ENCODE data around the gene SMIM3. TPM values are rescaled to one million over a fixed set of nuclear protein-coding genes. Genes with fewer than 3 reads are reported as not detected.
A peak's percentile ranks its signal among the peaks of the same experiment; 100 is the strongest.
"Not testable (repeated sequence)": the region's sequence is repeated elsewhere in the genome, so short reads cannot be mapped to it uniquely, and the experiment has no call there.

The SMIM3 gene
- polyA plus RNA-seq, 1 donor = 5.7 TPM

DNA sequence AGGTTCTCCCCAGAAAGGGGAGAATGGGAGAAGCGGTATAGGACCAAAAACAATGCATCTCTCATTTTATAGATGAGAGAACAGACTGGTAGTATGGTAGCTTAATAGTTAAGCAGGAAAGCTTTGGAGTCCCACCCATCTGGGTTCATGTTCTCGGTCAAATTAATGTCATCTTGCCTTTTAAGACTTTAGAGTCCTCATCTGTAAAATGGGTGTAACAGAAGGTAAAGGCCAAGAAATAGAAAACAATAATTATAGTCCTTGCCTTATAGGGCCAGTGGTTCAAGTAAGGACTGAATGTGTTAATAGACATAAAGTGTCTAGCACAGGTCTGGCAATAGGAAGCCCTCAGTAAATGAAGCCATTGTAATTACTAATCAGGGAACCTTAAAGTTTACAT is 16.4 kb downstream of the SMIM3 start:
- DNase-seq = no peak

DNA sequence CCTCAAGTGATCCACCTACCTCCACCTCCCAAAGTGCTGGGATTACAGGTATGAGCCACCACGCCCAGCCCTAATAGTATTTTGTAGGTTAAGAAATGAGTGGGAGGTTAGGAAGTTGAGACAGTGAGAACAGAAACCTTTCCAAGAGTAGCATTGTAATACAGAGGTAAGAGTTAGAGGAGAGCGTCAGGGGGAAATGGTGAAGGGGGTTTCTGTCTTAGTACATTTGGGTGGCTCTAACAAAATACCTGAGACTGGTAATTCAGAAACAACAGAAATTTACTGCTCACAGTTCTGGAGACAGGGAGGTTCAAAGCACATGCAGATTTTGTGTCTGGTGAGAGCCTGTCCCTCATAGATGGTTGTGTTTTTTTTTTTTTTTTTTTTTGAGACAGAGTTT is 18.8 kb downstream of the SMIM3 start:
- DNase-seq = no peak

GRCh38 chr5:150801117-150801927 is 22.8 kb downstream of the SMIM3 start:
- DNase-seq = peak; percentile 73

DNA sequence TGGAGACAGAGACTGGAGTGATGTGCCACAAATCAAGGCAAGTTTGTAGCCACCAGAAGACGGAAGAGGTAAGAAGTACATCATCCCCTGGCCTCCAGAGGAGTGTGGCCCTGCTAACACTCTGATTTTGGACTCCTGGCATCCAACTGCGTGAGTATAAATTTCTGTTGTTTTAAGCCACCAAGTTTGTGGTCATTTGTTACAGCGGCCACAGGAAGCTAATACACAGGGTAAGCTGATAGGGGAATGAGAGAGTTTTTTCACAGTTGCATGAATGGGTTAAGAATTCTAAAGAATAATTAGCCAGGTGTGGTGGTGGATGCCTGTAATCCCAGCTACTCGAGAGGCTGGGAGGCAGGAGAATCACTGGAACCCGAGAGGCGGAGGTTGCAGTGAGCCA is 25.8 kb downstream of the SMIM3 start:
- DNase-seq = no peak

- no peak for DNase-seq
Observed at GRCh38 chr5:150809363-150809762, 30.8 kb downstream of the SMIM3 start.

DNA sequence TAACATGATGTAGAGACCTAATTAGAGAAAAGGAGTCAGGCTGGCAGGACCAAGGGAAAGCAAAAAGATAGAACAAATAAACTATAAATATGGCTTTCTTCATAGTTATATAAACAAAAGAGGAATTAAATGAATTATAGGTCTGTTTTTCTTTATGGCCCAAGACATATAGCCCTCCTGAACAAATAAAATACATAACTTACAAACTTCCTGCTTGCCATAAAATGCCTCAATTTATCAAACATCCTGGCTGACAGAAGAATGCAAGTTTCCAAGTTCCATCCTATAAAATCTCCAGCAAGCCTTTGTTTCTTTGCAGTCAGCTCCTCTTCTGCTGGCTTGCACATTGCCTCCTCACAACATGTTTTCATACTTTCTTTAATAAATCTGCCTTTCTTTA is 36.5 kb downstream of the SMIM3 start:
- DNase-seq = no peak

DNA sequence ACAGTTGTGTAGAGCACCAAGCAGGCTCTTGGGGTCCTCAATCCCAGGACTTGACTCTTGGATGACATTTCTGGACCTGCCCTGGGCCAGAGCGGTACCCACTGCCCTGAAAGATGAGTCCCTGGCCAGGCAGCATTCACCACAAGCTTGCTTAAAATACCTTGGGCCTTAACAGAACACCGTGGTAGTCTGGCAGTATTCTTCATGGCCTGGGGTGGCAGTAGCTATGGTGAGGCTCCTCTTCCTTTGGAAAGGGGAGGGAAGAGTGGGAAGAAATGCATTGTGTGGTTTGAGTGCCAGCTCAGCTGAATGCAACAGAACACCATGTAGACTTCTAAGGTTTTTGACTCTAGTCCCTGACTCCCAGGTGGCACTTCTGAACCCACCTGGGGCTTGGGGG is 38.4 kb downstream of the SMIM3 start:
- DNase-seq = no peak

DNA sequence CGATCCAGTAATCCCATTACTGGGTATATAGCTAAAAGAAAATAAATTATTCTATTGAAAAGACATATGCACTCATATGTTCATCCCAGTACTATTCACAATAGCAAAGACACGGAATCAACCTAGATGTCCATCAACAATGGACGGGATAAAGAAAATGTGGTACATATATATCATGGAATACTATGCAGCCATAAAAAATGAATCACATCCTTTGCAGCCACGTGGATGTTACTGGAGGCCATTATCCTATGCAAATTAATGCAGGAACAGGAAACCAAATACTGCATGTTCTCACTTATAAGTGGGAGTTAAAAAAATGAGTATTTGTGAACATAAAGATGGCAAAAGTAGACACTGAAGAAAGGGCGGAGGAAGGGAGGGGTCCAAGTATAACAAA is 51.2 kb downstream of the SMIM3 start:
- no peak for DNase-seq

DNA sequence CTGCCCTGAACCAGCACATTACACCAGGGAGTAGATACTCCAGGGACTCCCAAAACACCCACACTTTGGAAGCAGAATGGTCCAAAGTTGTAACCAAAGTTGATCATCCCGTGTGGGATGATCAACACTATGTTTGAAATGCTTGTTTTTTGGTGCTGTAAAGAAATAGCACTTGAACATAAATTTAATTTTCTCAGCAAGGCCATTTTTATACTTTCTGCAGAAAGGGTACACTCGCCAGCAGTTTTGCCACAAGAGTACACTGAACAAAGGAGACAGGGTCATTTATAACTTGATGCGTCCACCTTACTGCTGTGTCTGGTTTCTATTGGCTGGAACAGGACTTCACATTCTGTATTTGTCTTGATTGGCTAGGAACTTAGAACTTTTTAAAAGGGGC is 53.3 kb downstream of the SMIM3 start:
- not testable (repeated sequence) for DNase-seq

DNA sequence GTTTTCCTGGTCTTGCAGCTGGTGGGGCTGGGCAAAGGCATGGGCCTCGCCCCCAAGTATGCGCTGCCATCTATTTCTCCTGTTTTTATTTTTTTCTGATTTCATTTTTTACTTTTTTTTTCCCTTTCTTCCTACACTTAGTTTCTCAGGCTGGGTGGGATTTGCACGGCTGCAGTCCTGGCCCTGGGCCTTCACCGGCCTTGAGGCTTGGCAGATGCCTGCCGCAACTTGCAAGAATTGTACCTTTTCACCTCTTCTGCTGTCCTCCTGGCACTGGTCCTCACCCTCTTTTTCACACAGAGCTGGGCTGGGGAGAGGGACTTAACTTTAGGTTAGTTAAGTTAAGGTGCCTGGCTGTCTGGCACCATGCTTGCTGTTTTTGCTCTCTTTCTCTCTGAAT is 57.5 kb downstream of the SMIM3 start:
- DNase-seq = no peak

GRCh38 chr5:150836703-150837102 is 58.1 kb downstream of the SMIM3 start:
- DNase-seq = no peak

- DNase-seq = not testable (repeated sequence)
Observed at GRCh38 chr5:150845185-150845859, 66.8 kb downstream of the SMIM3 start.

DNA sequence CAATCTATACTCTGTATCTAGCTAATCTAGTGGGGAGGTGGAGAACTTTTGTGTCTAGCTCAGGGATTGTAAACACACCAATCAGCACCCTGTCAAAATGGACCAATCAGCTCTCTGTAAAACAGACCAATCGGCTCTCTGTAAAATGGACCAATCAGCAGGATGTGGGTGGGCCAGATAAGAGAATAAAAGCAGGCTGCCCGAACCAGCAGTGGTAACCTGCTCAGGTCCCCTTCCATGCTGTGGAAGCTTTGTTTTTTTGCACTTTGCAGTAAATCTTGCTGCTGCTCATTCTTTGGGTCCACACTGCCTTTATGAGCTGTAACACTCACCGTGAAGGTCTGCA is 67.7 kb downstream of the SMIM3 start, which contains the start of gene IRGM:
Gene IRGM, plus strand, starts transcription at position 214 of the 346 bp plus-strand sequence. CDS start 1,603 bp downstream, outside the sequence.
- DNase-seq = not testable (repeated sequence)

Other genes with a start within 250 kb of the SMIM3 start
- gene SYNPO, start 138.1 kb upstream of the SMIM3 start, polyA plus RNA-seq (ENCODE audit: insufficient read length) = 32.8 TPM
- gene MYOZ3, start 117.5 kb upstream of the SMIM3 start, polyA plus RNA-seq (ENCODE audit: insufficient read length) = 12.5 TPM
- gene RBM22, start 77.7 kb upstream of the SMIM3 start, polyA plus RNA-seq (ENCODE audit: insufficient read length) = 43.8 TPM
- gene DCTN4, start 19.7 kb upstream of the SMIM3 start, polyA plus RNA-seq (ENCODE audit: insufficient read length) = 42.7 TPM
- 0.35 TPM for gene IRGM, start 67.8 kb downstream of the SMIM3 start, polyA plus RNA-seq (ENCODE audit: insufficient read length)
- gene ZNF300, start 126.2 kb downstream of the SMIM3 start, polyA plus RNA-seq (ENCODE audit: insufficient read length) = 8.8 TPM
- 64.9 TPM for gene GPX3, start 241.8 kb downstream of the SMIM3 start, polyA plus RNA-seq (ENCODE audit: insufficient read length)

All from hindlimb muscle (tissue), 1 donor.